ENCODE data around the gene TMPRSS3. TPM values are rescaled to one million over a fixed set of nuclear protein-coding genes. Genes with fewer than 3 reads are reported as not detected.

TMPRSS3 gene
- total RNA-seq, 4 donors from 2014 or later: not detected

GRCh38 chr21:42426876-42427480, 31.1 kb upstream of the TMPRSS3 start:
- peaks cover 0 to 79% (median 6%) of the 10 kb centered on the region in 4 donors for H3K27me3 ChIP-seq
- TF ChIP-seq EP300 (IDR thresholded peaks at IDR 0.05) (no peak), POLR2AphosphoS5 (IDR thresholded peaks at IDR 0.05) (no peak), CTCF (IDR thresholded peaks at IDR 0.05) (no peak), POLR2A (IDR thresholded peaks at IDR 0.05; ENCODE audit: low read depth) (no peak)
- DNase-seq (ENCODE audit: extremely low spot score): no peak
- H3K9me3 ChIP-seq: peaks cover 0 to 4% (median 2%) of the 10 kb centered on the region in 4 donors
- WGBS: 82% methylated on average over 7 of the region's 10 CpGs
- no peaks in the 10 kb centered on the region for H3K4me1 ChIP-seq
- H3K36me3 ChIP-seq: no peaks in the 10 kb centered on the region
- H3K4me3 ChIP-seq: no peak overlapping the region
- intact Hi-C loops (cut with DNase I): no loop called here
- H3K27ac ChIP-seq (replicated peaks in 1 of 4): no peak overlapping the region

- H3K27me3 ChIP-seq: peaks cover 0 to 79% (median 6%) of the 10 kb centered on the region in 4 donors
These were observed 30.6 kb upstream of the TMPRSS3 start for GRCh38 chr21:42426424-42426823.

GRCh38 chr21:42425591-42425990, 29.7 kb upstream of the TMPRSS3 start:
- no peaks in the 10 kb centered on the region for H3K36me3 ChIP-seq
- no peak for DNase-seq (ENCODE audit: extremely low spot score)
- 71% methylated on average over 4 of the region's 4 CpGs for WGBS
- no peaks in the 10 kb centered on the region for H3K4me1 ChIP-seq
- H3K27me3 ChIP-seq: peaks cover 0 to 78% (median 6%) of the 10 kb centered on the region in 4 donors
- TF ChIP-seq POLR2AphosphoS5 (IDR thresholded peaks at IDR 0.05) (no peak), POLR2A (IDR thresholded peaks at IDR 0.05; ENCODE audit: low read depth) (no peak), CTCF (IDR thresholded peaks at IDR 0.05) (no peak), EP300 (IDR thresholded peaks at IDR 0.05) (no peak)
- H3K27ac ChIP-seq (replicated peaks in 1 of 4): no peak overlapping the region
- H3K9me3 ChIP-seq: peaks cover 0 to 13% (median 2%) of the 10 kb centered on the region in 4 donors
- H3K4me3 ChIP-seq: no peak overlapping the region
- intact Hi-C loops (cut with DNase I): no loop called here

More at GRCh38 chr21:42426424-42426823, 30.6 kb upstream of the TMPRSS3 start:
- TF ChIP-seq POLR2A (IDR thresholded peaks at IDR 0.05; ENCODE audit: low read depth): no peak
- TF ChIP-seq POLR2AphosphoS5 (IDR thresholded peaks at IDR 0.05): no peak
- TF ChIP-seq CTCF (IDR thresholded peaks at IDR 0.05): no peak
- no peak for TF ChIP-seq EP300 (IDR thresholded peaks at IDR 0.05)
- Histone ChIP-seq H3K4me1 (no peaks in the 10 kb centered on the region), H3K36me3 (no peaks in the 10 kb centered on the region), H3K9me3 (peaks cover 0 to 5% (median 0%) of the 10 kb centered on the region in 4 donors), H3K4me3 (no peak overlapping the region), H3K27ac (replicated peaks in 1 of 4) (no peak overlapping the region)
- WGBS: 69% methylated on average over 7 of the region's 7 CpGs
- intact Hi-C loops (cut with DNase I): no loop called here
- DNase-seq (ENCODE audit: extremely low spot score): no peak

- no peak overlapping the region for H3K27ac ChIP-seq (replicated peaks in 1 of 4)
- no peak overlapping the region for H3K4me3 ChIP-seq
- DNase-seq (ENCODE audit: extremely low spot score): no peak
- H3K4me1 ChIP-seq: no peaks in the 10 kb centered on the region
- no peaks in the 10 kb centered on the region for H3K36me3 ChIP-seq
- H3K27me3 ChIP-seq: peaks cover 0 to 76% (median 7%) of the 10 kb centered on the region in 4 donors
- peaks cover 0 to 13% (median 2%) of the 10 kb centered on the region in 4 donors for H3K9me3 ChIP-seq
- intact Hi-C loops (cut with DNase I): no loop called here
- 40% methylated on average over 12 of the region's 12 CpGs for WGBS
- TF ChIP-seq CTCF (IDR thresholded peaks at IDR 0.05) (no peak), EP300 (IDR thresholded peaks at IDR 0.05) (no peak), POLR2AphosphoS5 (IDR thresholded peaks at IDR 0.05) (no peak), POLR2A (IDR thresholded peaks at IDR 0.05; ENCODE audit: low read depth) (no peak)
These were observed 29.2 kb upstream of the TMPRSS3 start for GRCh38 chr21:42424914-42425541.
